ENCODE results near the gene OR13J1.

OR13J1 gene

DNA sequence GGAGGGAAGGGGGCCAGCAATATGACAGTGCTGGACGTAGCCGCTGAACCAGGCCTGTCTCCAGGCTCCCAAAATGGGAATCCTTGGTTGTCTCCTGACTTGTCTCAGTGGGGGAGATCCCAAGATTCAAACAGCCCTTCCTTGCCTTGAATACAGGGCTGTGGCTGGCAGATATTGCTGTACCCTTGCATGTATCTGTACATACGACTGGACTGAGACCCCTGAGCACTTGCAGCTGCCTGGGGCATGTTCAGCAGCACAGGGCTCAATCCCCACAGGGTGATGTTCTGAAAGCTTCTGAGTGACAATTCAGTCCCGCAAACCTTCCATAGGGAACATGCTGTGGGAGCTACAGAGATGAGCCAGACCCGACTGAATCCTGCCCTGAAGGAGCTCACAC lies 13.3 kb downstream of the OR13J1 start:
- DNase-seq: no peak

DNA sequence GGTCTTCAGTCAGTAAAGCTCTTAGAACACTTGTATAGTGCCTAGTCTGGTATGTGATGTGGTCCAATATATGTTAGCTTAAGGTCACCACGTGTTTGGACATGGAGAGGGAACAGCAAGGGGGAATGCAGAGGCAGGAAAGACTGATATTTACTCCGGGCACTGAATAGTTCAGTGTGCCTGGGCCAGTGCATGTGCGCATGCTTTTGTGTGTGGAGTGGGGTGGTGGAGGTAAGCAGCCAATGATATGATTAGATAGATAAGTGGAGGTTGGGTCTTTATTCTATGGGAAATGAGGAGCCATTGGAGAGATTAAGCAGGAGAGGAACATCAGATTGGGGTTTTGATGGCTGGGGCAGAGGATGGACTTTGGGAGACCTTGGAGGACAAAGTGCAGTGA lies 14.0 kb downstream of the OR13J1 start:
- no peak for DNase-seq

DNA sequence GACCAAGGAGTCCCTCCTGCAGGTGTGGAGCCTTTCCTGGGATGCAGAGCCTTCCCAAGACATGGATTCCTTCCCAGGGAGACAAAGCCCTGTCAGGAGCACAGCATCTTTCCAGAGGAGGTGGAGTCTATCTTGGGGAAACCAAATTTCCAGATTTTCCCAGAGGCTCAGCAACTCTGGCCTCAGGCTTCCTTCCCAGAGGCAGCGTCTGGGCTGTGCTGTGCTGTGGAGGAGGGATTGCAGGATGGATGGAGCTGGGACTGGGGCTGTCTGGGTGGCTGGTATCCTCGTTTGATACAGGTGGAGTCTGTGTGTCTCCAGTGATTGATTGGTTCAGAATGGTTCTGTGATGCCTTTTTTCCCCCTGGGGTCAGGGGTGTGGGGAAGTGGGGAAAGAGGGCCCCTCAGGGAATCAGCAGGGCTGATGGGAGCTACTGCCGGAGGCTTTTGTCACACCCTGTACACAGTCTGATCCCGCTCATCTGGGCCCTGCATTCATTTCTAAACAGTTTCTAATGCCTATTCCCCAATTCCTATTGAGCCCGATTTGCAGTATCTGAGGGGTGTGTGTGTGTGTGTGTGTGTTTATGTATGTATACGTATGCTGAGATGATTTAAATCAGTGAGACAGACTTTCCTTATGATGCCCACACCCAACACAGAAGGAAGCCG lies 16.0 kb downstream of the OR13J1 start:
- DNase-seq: no peak

DNA sequence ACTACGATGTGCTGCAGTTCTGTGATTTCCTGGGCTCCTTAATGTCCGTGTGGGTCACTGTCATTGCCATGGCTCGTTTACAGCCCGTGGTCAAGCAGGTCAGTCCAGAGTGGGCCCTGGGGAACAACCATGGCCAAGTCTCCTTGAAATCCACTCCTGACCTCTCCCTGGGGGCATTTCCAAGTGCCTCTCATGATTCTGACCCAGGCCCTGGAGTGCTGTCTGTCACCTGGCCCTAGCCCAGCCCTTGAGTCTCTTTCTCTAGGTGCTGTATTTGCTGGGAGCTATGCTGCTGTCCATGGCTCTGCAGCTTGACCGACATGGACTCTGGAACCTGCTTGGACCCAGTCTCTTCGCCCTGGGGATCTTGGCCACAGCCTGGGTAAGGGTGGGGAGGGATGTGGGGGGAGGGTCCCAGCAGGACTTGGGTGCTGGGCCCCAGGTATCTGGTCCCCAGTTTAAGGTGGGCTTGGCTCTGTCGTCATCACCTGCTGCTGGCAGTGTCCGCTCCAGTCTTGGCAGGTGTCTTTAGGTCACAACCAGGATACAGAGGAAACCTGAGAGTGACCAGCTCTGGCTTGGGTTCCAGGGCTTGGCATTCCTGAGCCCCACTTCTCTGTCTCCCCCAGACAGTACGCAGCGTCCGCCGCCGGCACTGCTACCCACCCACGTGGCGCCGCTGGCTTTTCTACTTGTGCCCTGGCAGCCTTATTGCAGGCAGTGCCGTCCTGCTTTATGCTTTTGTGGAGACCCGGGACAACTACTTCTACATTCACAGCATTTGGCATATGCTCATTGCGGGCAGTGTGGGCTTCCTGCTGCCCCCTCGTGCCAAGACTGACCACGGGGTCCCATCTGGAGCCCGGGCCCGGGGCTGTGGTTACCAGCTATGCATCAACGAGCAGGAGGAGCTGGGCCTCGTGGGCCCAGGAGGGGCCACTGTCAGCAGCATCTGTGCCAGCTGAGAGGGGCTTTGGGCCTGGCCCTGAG lies 17.0 kb downstream of the OR13J1 start:
- DNase-seq: no peak

DNA sequence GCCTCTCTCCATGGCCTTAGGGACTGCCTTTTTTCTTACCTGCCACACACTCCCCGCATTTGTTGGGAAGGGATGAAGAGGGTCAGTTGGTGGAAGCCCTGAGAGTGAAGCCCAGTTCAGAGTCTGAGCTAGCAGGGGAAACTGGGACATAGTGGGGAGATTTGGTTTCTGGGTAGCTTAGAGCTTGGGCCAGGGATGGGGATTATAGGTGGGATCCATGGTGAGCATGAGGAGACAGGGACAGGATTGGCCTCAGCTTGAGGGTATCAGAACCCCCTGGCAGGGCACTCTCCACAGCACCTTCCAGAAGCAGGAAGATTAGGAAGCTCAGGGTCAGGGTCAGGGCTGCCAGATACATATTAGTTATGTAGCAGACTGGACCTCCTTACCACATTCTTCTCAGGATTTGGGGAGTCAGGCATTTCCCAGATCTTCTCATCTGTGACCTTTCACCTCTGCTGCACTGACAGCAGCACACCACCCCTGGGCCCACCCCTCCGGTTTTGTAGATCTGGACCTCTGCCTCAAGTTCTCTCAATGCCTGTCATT lies 17.9 kb downstream of the OR13J1 start:
- DNase-seq: no peak

DNA sequence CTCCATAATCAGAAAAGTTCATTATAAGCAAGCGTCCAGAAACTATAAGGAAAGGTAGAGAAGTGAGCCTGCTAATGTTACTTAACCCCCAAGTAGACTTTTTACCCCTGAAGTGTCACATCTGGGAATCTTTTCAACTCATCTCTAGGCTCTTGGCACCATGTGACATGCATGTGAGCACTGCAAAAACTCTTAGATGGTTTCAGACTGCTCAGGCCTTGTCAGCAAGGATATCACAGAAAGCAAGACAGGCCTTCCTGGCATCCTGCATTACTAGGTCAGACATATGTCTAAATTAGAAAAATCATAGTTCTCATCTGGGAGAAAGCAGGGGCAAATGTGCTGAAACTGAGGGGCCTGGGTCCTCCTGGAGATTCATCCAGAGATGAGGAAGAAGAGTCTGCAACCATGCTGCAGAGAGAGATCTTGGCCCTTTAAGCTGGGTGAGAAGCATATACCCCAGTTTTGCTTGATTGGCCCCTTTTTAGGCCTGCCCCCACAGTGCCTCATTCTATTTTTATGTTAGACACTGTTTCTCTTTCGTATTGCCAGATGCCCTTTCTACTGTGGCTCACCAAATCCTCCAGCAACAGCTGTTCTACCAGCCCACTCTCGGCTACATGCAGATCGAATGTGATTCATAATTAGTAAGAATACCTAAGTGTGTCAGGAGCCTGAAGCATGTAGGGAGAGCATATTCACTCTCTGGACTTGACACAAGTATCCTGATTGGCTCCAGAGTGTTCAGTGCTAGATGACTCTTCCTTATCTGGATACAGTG lies 22.2 kb downstream of the OR13J1 start:
- DNase-seq: peak; percentile 26 to 53

DNA sequence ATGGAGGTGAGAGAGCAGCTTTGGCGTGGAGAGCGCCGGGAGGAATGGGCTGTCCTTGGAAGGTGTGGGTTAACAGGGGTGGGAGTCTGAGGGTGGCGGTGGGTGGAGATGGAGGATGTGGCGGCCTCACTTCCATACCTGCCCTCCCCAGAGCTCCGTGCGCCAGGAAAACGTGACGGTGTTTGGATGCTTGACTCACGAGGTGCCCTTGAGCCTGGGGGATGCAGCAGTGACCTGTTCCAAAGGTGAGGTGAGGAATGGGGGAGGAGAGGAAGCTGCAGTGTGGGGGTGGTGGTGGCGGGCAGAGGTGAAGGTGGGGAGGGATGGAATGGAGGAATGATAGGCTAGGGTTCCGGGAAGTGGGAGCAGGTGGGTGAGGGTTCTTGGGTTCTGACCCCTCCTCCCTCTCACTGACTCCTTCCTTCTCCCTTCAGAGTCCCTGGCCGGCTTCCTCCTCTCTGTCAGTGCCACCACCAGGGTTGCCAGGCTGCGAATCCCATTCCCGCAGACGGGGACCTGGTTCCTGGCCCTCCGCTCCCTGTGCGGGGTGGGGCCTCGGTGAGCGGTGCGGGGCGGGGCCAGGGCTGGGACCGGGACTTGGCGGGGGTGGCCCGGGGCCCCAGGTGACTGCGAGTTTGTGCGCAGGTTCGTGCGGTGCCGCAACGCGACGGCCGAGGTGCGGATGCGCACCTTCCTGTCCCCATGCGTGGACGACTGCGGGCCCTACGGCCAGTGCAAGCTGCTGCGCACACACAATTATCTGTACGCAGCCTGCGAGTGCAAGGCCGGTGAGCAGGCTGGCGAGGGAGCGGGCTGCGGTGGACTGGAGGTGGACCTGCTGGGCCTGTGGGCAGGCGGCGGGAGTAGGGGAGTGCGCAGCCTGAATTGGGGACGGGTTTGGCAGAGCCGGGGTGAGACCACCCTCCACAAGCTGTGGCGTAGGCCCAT lies 24.1 kb downstream of the OR13J1 start:
- no peak for DNase-seq

DNA sequence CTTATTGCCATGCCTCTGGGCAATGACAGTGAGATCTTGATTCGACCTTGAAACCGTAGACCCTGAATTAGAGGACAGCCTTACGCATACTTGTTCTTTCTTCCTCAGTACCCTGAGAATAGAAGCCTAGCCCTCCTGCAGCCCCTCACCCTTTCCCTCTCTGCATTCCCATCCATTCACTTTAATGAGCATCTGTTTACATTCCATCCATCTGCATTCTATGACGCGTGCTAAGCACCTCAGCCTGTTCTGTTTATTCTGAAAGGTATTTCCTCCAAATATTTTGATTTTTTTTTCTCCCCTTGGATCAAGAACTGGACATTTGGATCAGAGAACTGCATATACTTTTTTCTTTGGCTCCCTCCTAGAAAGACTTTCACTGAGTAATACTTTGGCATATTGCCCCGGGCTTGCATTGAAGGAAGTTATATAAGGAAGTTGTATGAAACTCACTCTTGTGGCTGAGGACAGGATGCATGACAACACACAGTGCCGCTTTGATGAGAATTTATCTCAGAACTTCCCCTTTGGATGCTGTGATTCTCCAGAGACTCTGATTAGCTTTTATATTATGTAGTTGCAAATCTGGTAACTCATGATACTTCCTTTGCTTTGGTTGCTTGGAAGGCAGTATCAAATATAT lies 25.5 kb downstream of the OR13J1 start:
- DNase-seq: no peak

DNA sequence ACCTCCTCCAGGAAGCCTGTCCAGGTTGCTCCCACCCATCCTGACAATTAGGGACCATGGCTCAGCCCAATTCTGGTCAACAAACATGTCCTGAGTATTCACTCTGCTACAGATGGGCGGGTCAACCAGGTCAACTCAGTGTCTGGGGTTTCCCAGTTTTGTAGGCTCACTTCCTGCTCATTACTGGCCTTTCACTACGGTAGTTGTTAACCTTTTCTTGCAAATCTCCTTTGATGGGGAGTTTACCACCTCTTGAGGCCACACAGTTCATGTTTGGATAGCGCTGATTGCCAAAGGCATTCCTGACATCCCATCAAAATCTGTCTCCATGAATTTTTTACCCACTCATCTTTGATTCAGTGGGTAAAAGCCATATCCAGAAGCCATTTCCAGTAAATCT lies 27.4 kb downstream of the OR13J1 start:
- no peak for DNase-seq

DNA sequence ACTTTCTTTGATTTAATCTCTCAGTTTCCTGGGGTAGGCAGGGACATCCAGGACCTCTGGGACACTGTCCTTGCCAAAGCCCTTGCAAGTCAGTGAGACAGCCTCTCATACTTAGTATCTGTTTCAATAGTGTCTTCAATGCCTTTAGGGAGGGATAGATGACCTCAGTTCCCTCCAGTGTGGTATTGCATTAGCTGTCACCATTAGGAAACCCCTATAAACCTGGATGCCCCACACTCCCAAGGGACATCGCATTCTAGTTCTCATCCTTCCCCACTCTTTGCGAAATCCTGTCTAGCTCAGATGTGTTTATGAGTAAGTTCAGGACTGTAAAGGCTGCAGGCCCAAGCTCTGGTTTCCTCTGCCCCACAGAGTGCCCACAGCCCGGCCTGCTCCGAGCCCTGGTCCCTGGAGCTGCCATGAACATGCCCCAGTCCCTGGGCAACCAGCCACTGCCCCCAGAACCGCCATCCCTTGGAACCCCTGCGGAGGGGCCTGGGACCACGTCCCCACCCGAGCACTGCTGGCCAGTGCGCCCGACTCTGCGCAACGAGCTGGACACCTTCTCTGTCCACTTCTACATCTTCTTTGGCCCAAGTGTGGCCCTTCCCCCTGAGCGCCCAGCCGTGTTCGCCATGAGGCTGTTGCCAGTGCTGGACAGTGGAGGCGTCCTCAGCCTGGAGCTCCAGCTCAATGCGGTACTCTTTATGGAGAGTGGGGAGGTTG lies 28.0 kb downstream of the OR13J1 start:
- no peak for DNase-seq

DNA sequence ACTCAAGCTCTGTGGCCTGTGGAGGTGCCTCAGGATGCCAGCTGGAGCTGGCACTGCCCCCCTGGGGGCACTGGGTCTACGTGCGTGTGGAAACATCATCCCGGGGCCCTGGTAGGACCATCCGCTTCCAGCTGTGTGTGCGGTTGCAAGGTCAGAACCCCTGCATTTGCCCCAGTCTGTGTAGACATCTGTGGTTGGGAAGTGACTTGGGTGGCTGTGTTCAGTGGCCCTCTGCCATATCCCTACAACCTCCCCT lies 28.6 kb downstream of the OR13J1 start:
- DNase-seq: no peak

DNA sequence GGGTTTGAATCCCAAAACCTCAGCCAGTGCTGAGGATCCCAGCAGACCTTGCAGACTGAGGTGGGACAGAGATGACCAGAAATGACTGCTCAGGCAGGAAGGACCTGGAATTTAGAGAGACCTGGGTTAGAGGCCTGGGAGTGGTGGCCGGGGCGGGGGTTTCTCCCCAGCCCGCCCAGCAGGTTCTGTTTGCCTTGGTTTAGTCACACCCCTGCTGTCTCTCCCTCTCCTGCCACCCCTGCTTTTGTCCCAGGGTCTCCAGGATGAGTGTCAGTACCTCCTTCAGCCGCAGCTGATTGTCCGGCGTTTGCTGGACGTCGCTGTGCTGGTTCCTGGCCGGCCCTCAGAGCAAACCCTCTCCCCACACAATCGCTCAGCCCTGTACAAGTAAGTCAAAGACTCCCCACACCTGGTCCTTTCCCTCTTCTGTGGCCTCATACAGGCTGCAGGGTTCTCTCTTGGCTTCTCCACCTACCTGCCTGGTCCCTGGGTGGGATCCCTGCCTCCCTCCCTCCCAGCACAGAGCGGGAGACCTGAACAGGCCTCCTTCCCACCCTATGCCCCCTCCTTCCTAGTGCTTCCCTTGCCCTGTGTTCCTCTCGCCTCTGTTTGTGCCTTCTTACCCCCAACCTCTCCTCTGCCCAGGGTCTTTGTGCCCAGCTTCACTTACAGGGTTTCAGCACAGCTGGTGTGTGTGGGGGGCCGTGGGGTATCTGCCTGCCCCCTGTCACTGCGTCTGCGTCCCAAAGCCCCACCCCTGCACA lies 29.1 kb downstream of the OR13J1 start:
- DNase-seq: no peak

DNA sequence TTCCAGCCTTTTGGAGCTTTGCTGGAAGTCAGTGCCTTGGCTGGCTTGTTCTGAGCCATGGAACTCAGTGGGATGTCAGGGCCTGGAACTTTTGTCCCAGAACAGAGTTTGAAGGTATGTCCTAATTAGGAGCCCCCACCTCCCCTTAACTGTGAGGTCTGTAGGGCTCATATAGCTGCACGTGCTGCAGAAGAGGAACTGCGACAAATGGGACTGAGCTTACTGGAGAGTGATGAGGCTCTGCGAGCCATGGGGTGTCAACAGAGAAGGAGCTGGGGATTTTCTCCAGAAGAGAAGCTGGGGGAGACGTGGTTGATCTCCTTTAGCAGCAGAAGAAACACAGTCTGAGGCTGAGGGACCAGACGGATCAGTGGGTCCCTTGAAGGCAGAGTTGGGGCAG lies 30.3 kb downstream of the OR13J1 start:
- no peak for DNase-seq

DNA sequence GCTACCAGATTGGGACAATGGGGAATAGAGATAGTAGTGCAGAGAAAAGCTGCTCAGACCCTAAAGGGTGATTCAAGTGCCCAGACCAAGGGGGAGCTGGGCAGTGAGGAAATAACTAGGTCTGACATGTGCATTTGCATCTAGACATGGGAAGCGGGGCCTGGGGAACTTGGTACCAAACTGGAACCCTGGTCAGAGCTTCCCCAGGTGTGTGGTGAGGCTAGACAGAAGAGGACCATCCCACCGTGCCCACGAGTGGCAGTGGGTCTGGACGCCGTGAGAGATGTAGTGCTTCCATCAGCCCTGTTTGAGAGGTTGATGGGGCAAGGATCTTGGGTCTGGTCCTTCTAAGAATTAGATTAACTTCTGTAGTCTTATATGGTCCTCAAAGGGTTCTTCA lies 33.6 kb downstream of the OR13J1 start:
- DNase-seq: no peak

DNA sequence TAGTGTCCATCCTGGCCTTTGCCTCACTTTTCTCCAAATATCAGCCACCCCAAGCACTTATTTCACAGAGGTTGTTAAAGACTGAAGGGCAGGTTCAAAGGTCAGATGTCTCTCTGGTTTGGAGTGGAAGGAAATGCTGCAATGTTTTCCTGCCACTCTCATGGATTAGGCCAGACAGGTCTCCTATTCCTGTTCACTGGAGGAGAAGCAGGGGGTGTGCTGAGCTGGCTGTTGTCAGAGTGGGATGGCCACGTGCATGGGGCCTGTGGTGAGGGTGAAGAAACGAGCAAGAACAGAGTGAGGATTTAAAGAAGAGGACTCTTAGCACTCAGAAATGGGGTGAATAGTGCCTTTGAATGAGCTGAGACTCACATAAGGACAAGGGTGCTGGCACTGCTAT lies 34.4 kb downstream of the OR13J1 start:
- DNase-seq: no peak

DNA sequence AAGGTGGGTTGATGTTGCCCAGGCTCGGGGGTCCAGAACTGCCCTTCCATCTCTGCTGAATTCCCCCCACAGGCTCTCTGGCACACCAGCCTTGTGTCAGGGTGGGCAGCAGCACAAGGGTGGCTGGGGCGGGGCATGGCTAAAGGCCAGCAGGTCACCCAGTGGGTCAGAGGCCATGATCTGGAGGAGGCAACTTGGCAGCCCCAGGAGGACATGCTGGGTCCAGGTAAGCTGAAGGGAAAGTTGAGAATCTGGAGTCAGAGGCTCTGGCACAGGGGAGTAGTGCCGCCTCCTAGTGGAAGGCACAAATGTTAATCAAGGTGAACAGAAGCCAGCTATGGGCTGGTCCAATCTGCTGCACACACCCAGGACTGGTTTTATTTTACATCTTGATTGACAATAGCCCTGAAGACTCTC lies 35.0 kb downstream of the OR13J1 start:
- no peak for DNase-seq

DNA sequence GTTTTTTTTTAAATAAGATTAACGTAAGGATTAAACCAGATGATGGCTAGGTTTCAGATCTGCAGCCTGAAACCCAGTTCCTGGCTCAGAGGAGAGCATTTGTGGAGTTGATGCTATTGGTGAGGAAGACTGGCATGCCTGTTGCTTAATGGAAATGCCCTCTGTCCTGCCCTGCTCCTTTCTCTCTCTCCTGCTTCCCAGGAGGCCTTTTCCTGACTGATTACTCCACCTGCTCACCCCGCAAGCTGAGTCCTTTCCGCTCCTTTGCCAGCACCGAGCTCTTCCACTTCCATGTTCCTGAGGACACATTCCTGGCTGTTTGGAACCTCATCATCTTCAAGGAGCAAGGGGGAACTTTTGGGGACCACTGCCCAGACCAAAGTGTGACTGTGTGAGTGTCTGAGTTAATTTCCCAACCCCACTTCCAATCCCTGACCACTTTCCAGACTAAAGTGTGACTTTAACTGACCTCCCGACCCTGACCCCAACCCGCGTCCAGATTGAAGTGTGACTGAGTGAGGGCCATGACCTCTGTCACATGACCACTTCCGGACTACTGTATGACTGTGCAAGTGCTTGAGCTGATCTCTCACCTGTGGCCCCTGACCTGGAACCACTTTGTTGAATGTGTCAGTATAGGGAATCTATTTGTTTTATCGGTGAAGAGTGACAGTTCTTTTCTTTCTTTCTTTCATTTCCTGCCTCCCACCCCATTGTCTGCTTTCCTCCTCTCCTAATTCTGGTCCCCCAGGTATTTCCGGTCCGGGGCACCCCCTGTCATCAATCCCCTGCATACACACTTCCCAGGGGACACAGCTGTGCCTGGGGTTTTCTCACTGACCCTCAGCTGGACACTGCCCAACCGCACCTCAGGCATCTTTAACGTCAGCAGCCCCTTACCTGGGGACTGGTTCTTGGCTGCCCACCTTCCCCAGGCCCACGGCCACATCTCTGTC lies 35.7 kb downstream of the OR13J1 start:
- no peak for DNase-seq

DNA sequence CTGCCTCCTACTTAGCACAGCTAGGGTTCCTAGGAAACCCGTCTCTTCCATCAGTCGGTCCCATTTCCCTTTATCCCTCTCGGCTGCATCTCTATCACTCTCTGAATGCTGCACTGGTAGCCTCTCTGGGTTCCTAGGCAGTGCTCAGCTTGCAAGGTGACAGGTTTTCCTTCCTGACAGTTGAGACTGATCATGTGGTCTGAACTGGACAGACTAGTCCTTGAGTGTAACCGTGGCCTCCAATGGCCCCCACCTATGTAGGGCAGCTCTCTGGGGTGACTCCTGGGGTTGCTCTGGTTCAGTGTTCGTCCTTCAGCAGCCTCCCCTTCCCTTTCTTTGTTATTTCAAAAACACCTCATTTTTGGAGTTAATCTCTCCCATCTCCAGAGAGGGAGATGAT lies 37.4 kb downstream of the OR13J1 start:
- no peak for DNase-seq

DNA sequence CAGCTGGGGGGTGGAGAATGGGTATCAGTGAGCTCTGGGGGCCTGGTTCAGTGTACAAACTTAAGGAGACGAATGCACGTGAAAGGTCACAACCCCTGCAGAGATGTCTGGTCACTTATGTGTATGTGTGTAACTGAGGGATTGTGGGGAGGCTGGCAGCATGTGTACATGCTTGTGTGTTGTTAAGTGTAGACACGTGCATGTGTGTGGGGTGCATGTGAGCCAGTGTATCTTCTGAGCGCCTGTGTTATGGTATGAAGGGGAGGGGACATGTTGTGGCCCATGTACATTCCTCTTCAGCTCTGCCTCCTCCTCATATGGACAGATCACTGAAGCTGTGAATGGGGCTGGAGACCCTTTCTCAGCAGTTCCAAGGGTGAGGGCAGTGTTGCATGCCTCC lies 39.2 kb downstream of the OR13J1 start:
- no peak for DNase-seq
